Measurements from ENCODE around the gene WDR48.

DNA sequence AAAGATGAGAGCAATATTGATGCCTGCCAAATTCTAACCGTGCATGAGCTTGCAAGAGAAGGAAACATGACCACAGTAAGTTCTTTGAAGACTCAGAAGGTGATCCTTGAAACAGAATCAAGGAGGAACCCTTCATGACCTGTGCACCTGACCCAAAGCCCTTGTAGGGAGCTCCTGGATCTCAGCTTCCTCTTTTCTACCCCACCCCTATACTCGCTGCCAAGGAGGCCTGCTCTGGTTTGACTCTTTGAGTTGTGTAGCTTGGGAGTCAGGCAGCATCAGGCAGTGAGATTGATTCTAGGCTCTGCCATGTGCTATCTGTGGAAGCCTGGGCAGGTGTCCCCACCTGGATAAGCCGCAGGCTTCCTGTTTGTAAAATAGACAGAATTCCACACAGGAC, 66.3 kb downstream of the WDR48 start:
- TF ChIP-seq, protein P1, sequence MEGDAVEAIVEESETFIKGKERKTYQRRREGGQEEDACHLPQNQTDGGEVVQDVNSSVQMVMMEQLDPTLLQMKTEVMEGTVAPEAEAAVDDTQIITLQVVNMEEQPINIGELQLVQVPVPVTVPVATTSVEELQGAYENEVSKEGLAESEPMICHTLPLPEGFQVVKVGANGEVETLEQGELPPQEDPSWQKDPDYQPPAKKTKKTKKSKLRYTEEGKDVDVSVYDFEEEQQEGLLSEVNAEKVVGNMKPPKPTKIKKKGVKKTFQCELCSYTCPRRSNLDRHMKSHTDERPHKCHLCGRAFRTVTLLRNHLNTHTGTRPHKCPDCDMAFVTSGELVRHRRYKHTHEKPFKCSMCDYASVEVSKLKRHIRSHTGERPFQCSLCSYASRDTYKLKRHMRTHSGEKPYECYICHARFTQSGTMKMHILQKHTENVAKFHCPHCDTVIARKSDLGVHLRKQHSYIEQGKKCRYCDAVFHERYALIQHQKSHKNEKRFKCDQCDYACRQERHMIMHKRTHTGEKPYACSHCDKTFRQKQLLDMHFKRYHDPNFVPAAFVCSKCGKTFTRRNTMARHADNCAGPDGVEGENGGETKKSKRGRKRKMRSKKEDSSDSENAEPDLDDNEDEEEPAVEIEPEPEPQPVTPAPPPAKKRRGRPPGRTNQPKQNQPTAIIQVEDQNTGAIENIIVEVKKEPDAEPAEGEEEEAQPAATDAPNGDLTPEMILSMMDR (IDR thresholded peaks at IDR 0.05; ENCODE audit: insufficient read depth, low read depth, low read length), result no peak
- TF ChIP-seq EZH2 (IDR thresholded peaks at IDR 0.05; ENCODE audit: insufficient read depth, low read length), result no peak

All from astrocyte (in vitro differentiated cells and primary cell).